Measurements from ENCODE around the gene PRPF8.

Gene PRPF8

DNA sequence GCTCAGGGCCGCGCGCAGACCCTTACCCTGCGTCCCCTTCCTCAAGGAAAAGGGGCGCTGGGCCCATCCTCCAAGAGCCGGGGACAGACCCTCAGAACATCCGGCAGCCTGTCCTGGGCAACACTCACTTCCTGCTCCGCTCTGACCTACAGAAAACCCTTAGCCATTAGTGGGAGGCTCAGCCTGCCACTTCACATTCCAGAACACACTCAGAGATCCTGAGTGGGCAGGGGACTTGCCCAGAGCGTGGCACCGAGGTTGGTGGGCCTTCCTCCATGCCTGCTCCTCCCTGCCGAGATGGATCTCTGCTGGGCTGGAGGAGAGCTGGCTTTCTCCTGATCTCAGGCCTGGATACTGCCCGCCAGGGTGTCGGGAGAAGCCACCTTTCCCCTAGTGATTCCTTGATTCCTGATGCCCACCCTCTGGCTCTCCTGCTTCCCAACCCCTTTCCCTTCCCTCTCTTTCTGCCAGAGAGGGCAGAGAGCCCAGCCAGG is 40.6 kb downstream of the PRPF8 start:
- no peak for DNase-seq

DNA sequence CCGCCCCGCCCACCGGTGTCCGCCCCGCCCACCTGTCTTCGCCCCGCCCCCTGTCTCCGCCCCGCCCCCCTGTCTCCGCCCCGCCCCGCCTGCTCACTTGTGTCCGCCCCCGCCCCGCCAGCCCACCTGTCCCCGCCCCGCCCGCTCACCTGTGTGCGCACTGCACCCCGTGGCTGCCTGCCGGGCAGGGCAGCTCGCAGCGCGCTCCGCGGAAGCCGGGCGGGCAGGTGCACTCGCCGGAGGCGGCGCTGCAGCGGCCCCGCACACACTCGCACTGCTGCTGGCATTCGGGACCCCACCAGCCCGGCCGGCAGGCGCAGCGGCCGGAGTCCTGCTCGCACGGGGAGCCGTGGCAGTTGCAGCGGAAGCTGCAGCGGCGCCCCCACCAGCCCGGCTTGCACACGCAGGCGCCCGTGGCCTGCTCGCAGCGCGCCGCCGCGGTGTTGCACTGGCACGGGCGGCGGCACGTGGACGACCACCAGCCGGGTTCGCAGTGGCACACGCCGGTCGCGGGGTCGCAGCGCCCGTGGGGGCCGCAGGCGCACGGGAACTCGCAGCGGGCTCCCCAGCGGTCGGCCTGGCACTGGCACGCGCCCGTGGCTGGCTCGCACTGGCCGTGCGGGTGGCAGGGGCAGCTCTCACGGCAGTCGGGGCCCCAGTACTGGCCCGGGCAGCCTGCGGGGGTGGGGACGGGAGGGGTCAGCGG is 41.2 kb downstream of the PRPF8 start:
- no peak for DNase-seq

DNA sequence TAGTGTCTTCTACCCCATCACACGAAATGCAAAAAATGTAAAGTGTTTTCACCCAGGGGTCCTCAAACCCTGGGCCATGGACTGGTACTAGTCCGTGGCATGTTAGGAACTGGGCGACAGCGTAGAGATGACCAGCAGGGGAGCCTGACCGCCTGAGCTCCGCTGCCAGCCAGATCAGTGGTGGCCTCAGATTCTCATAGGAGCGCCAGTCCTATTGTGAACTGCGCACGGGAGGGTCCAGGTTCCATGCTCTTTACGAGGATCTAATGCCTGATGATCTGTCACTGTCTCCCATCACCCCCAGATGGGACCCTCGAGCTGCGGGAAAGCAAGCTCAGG is 43.6 kb downstream of the PRPF8 start:
- DNase-seq, result no peak

GRCh38 chr17:1640329-1641064 is 44.2 kb downstream of the PRPF8 start:
- DNase-seq, result no peak

DNA sequence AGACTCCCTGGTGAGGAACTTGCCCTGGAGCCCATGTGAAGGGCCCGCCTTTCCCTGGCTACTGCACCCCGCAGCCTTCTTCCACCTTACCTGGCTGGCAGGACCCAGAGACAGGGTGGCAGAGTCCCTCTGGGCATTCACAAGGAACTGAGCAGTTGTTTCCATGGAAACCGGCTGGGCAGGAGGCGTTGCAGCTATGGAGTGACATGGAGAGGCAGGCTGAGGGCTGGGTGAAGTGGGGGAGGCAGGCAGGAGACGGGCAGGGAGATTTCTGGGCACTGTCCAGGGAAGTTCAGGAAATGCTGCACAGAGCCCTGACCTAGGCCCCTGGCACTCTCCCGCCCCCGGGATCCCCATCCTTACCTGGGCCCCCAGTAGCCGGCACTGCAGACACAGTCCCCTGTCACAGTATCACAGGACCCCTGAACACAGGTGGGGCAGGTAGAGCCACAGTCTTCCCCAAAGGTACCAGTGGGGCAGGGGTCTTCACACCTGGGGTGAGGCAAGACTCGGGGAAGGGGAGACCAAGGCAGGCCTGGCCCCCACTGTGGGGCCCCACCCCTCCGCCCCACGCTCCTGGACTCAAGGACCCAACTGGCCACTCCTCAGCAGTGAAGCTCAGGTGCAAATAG is 45.0 kb downstream of the PRPF8 start:
- peak; percentile 12 for DNase-seq

GRCh38 chr17:1638624-1639300 is 45.9 kb downstream of the PRPF8 start:
- DNase-seq, result no peak

- DNase-seq, result no peak
These were observed 46.5 kb downstream of the PRPF8 start for GRCh38 chr17:1638171-1638590.

DNA sequence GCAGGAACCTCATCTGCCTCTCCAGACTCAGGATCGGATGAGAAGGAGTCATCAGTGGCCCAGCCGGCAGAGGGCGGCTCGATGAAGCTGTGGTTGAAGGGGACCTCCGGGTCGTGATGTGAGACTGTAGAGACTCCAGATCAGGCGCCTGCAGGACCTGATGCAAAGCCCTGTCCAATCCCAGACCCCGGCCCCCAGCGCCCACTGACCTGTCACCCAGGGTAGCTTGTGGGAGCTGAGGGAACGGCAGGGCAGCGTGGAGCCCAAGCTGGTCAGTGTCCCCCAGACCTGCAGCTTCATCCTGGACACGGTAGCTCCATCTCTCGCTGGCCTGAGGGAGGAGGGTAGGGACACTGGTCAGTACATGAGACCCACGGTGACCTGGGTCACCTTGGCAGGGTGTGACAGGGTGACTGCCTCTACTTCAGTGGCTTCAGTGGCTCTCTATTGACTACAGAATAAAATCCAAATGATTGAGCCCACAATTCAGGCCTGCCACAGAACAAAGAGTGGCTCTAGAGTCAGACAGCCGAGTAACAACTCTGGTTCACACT is 47.9 kb downstream of the PRPF8 start:
- DNase-seq, result no peak

DNA sequence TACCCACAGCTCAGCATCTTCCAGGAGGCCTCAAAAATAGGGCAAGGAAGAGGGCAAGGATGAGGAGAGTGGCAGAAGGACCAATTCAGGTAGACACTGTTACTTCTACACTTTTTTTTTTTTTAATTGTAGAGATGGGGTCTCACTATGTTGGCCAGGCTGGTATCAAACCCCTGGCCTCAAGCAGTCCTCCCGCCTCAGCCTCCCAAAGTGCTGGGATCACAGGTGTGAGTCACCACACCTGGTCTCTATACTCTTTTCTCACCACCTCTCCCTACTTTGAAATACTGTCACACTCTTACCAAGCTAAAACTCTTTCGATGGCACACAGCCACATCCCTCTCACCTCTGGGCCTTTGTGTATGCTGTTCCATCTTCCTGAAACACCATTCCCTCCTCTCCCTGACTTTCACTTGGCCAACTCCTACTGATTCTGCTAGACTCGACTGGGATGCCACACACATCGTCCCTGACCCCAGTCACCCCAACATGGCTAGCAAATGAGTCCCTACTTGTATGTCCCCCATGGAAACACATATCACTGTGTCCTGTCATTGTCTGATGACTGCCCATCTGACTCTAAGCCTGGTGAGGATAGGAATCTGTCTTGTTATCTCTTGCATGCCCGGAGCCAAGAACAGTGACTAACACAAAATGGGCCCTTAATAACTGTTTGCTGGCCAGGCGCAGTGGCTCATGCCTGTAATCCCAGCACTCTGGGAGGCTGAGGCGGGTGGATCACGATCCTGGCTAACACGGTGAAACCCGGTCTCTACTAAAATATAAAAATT is 48.8 kb downstream of the PRPF8 start:
- no peak for DNase-seq

DNA sequence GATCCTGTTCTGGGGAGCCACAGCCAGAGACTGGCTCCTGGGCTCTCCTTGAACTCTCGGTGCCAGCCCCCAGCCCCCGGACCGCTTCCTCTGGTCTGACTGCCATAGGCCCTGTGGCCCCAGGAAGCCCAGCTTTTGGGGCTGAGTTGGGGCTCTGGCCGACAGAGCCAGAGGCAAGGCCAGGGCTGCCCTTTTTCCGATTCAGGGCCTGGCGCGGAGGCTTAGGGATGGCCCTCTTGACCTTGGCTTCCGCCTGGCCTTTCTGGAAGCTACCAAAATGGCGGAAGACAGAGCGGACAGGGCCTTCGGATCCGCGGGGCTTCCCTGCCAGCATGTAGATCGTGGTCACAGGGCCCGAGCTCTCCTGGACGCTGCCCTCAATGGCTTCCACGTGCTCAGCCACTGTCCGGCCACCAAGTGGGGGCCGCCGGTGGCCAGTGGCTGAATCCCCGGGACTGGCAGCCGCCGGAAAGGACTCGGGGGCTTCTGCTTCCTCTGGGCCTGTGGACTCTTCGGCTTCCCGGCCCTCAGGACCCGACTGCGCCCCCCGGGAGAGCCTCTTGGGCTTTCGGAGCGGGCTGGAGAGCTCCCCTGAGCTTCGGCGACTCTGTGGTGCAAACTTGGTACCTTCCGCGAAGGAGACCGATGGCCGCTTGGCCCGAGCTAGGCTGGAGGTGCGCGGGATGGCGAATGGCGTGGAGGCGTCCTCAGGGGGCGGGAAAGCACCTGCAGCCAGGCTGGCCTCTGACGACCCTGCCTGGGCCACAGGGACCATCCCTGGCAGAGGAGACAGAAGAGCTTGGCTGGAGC is 49.6 kb downstream of the PRPF8 start:
- DNase-seq, result no peak

- DNase-seq, result no peak
These were observed 54.0 kb downstream of the PRPF8 start for GRCh38 chr17:1630662-1631061.

GRCh38 chr17:1629504-1630310 is 55.0 kb downstream of the PRPF8 start:
- no peak for DNase-seq

GRCh38 chr17:1628856-1629503 is 55.7 kb downstream of the PRPF8 start:
- DNase-seq, result peak; percentile 84

- DNase-seq, result peak; percentile 59
These were observed 56.4 kb downstream of the PRPF8 start, which contains the start of gene SLC43A2 for GRCh38 chr17:1627982-1628855. SLC43A2 (minus strand) TSS chr17:1628834; CDS start chr17:1627874, 960 bp downstream.

GRCh38 chr17:1627182-1627981 is 57.3 kb downstream of the PRPF8 start:
- no peak for DNase-seq

DNA sequence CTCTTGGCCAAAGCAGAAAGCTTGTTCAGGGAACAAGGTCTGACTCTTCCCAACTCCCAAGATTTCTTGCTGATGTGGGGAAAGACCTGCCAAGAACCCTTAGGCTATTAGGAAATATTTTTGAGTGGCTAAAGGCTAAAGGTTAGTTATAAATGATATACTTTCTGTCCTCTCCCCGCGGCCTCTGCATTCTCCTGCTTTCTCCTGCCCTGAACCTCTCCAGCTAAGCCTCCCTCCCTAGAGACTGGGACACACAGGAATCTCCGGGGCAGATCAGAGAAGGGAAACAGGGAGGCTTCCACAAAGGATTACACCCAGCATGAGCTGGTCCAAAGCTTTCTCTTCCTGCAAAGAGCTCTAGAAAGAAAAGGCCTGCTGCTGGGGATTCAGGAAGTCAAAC is 58.3 kb downstream of the PRPF8 start:
- DNase-seq, result no peak

DNA sequence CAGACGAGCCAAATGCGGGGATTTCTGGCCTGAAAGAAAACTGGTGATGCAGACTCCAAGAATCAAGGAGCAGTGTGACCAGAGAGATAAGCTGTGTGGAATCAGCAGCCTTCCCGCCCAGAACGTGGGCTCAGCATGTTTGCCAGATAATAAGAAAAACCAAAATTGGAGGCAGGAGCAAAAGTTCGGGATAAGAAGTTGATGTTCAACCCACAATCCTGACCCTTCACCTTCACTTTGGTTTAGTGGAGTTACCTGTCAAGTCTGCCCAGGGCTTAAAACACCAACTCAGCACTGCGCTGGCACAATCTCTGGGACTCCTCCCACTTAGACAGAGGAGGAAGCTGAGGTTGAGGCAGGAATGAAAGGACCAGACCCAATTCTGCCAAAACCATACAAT is 59.1 kb downstream of the PRPF8 start:
- DNase-seq, result no peak

DNA sequence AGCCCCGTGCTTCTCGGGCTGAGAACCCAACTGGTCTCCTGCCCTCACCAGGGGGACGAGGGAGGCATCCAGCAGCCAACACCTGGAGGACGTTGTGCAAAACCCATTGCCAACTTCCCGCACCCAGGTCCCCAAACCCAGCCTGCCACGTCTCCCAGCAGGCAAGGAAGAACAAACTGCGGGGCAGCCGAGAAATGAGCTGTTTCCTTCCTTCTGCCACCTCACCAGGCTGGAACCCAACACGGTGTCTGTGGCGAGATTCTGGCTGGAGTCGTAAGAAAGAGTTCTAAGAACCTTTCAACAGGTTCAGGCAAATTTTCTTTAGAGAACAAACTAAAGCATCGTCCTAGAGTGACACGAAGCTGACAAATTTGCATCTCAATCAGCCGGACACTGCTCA is 59.6 kb downstream of the PRPF8 start:
- DNase-seq, result no peak
